SU-DHL-6 (cell line): ENCODE measurements around the gene ARL8A.
"Not testable (repeated sequence)": the region's sequence is repeated elsewhere in the genome, so short reads cannot be mapped to it uniquely, and the experiment has no call there.

Experiments
- H2AFZ ChIP-seq: fragments of 200-600 bp; sonication (generic); 2 replicates; pipeline ENCODE4 v1.6.1; 2014; ENCODE audit warnings: low read depth, mild to moderate bottlenecking, moderate library complexity, mixed read lengths, antibody characterized with exemption, low read length; ENCODE audit not compliant: severe bottlenecking
- H3F3A ChIP-seq: fragments of 200-600 bp; shearing (Covaris generic); 2 replicates; pipeline ENCODE4 v1.6.0; 2016; ENCODE audit warnings: antibody characterized with exemption, mild to moderate bottlenecking; ENCODE audit not compliant: insufficient read depth
- H3K27ac ChIP-seq: fragments of 200-600 bp; sonication (generic); 2 replicates; pipeline ENCODE4 v1.5.1; 2016; ENCODE audit warnings: low read depth, mild to moderate bottlenecking, low read length, moderate library complexity, mixed read lengths
- H3K27me3 ChIP-seq: fragments of 200-600 bp; sonication (generic), shearing (Covaris generic); 2 replicates; pipeline ENCODE4 v1.6.0; 2014; ENCODE audit warnings: mild to moderate bottlenecking, low read length
- H3K36me3 ChIP-seq: fragments of 200-600 bp; sonication (generic); 2 replicates; pipeline ENCODE4 v1.6.1; 2014; ENCODE audit warnings: mild to moderate bottlenecking, low read length, mixed read lengths
- H3K4me2 ChIP-seq: fragments of 300-600, 200-600 bp; shearing (Covaris generic), sonication (generic); 2 replicates; pipeline ENCODE4 v1.6.0; 2014; ENCODE audit warnings: low read length, low read depth, mild to moderate bottlenecking; ENCODE audit not compliant: poor library complexity, severe bottlenecking
- H3K4me3 ChIP-seq: fragments of 200-600 bp; sonication (generic); 2 replicates; pipeline ENCODE4 v1.5.1; 2014; ENCODE audit warnings: antibody characterized with exemption, low read length, mild to moderate bottlenecking, mixed read lengths; ENCODE audit not compliant: insufficient read depth, poor library complexity, severe bottlenecking
- H3K79me2 ChIP-seq: fragments of 200-600 bp; sonication (generic); 2 replicates; pipeline ENCODE4 v1.6.1; 2014; ENCODE audit warnings: mild to moderate bottlenecking, low read length, moderate library complexity; ENCODE audit not compliant: insufficient read depth
- H3K9ac ChIP-seq: fragments of 200-600 bp; sonication (generic); 2 replicates; pipeline ENCODE4 v1.7.0; 2014; ENCODE audit warnings: mild to moderate bottlenecking, low read length
- H3K9me2 ChIP-seq: fragments of 200-600 bp; sonication (generic); replicated peaks from 2 replicates; pipeline ENCODE4 v1.6.1; 2014; ENCODE audit warnings: low read length; ENCODE audit not compliant: insufficient read depth
- H3K9me3 ChIP-seq: fragments of 200-600 bp; sonication (generic); 2 replicates; pipeline ENCODE4 v1.6.1; 2014; ENCODE audit warnings: low read length, mixed read lengths; ENCODE audit not compliant: insufficient read depth
- H4K20me1 ChIP-seq: fragments of 200-600 bp; sonication (generic); 2 replicates; pipeline ENCODE4 v1.6.1; 2014; ENCODE audit warnings: low read depth, mild to moderate bottlenecking, antibody characterized with exemption, low read length, moderate library complexity, mixed read lengths
- EZH2phosphoT487 ChIP-seq: fragments of 200-600 bp; sonication (generic), shearing (Covaris generic); conservative IDR thresholded peaks from 2 replicates; pipeline ENCODE4 v1.6.1; 2018; ENCODE audit warnings: mild to moderate bottlenecking, antibody characterized with exemption, low read length, moderate library complexity, mixed read lengths
- TF ChIP-seq, protein P1 (sequence below): fragments of 200-600 bp; sonication (generic); IDR thresholded peaks from one replicate; pipeline ENCODE4 v1.5.1; 2017; ENCODE audit warnings: antibody characterized with exemption, mild to moderate bottlenecking, low read length, moderate library complexity; ENCODE audit not compliant: insufficient read depth, poor library complexity, severe bottlenecking

The ARL8A gene

DNA sequence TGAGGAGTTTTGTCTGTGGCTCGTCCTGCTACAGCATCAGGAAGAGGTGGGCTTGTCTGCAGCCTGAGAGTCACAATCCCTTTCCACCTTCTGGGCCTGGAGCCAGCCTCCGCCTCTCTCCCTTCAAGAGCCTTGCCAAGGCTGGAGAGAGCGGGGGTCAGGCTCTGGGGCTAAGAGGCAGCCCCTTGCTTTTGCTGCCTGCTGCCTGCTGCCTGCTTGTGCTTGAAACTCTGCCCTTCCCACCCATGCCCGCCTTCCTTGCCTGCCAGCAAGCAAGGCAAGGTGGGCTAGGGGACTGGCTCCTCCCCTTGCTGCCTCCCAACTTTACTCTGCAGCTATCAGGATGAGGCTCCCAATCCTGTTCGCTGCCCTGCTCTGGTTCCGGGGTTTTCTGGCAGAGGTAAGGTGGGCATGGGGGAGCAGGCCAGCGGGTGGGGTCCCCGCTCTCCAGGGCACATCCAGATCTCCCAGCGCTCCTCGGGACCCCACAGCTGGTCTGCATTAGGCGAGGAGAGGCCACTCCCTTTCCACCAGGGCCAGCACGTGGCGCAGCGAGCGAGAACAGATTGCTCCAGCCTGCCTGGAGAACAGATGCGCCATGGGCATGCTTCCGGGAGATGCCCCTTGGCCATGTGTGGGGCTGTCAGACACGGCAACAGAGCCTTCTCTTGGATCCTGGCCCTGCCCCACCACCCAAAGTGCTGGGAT lies 23.3 kb upstream of the ARL8A start:
- Histone ChIP-seq H4K20me1 (no peaks in the 10 kb centered on the region), H3F3A (no peaks in the 10 kb centered on the region), H3K27ac (no peak overlapping the region), H3K4me3 (no peak overlapping the region), H3K36me3 (no peaks in the 10 kb centered on the region), H3K9me2 (no peaks in the 10 kb centered on the region), H3K4me2 (no peak overlapping the region), H3K79me2 (no peaks in the 10 kb centered on the region), H3K9ac (no peak overlapping the region), H3K9me3 (no peaks in the 10 kb centered on the region), H2AFZ (no peak overlapping the region), H3K27me3 (no peaks in the 10 kb centered on the region)
- TF ChIP-seq, protein P1, sequence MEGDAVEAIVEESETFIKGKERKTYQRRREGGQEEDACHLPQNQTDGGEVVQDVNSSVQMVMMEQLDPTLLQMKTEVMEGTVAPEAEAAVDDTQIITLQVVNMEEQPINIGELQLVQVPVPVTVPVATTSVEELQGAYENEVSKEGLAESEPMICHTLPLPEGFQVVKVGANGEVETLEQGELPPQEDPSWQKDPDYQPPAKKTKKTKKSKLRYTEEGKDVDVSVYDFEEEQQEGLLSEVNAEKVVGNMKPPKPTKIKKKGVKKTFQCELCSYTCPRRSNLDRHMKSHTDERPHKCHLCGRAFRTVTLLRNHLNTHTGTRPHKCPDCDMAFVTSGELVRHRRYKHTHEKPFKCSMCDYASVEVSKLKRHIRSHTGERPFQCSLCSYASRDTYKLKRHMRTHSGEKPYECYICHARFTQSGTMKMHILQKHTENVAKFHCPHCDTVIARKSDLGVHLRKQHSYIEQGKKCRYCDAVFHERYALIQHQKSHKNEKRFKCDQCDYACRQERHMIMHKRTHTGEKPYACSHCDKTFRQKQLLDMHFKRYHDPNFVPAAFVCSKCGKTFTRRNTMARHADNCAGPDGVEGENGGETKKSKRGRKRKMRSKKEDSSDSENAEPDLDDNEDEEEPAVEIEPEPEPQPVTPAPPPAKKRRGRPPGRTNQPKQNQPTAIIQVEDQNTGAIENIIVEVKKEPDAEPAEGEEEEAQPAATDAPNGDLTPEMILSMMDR: no peak
- no peak for TF ChIP-seq EZH2phosphoT487

GRCh38 chr1:202167054-202167453 lies 22.5 kb upstream of the ARL8A start:
- not testable (repeated sequence) for H4K20me1 ChIP-seq, H2AFZ ChIP-seq, H3K9me3 ChIP-seq, H3F3A ChIP-seq, H3K4me3 ChIP-seq, H3K27ac ChIP-seq, H3K4me2 ChIP-seq, H3K27me3 ChIP-seq, H3K36me3 ChIP-seq, H3K79me2 ChIP-seq, H3K9ac ChIP-seq, H3K9me2 ChIP-seq

DNA sequence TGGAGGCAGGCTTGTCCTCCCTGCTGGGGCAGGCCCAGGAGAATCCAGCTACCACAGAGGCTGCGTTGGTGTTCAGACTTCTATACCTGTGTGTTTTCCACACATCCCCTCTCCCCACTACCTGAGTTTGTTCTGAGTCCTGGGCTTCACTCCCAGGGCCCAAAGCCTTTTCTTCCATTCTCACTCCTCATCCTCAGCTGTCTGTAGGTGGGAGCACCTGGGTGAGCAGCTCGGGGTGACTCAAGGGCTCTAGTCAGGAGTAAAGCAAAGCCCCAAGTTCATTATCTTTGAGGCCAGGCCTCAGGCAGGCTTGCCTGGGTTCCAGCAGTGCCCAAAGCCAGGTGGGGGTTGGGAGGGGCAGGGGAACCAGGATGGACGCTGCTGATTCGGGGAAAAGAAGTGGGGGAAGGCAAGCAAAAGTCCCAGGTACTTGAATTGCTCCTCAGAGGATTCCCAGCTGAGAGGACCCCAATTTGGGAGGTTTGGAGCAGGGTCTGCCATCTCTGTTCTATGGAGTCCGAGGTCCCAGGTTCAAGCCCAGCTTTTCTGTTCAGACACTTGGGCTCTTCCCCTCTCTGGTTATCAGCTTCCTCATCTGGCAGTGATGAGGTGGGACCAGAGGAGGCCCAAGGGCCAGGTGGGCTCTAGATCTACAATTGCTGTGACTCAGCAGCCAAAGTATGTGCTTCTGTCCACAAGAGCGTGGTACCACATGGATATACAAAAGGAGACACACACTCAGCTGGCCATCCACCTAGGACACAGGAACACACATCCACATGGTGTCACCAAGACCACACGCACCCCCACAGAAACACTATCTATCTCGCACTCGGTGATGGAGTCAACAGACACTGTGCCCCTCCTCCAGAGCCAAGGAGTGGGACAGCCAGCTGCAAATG lies 21.7 kb upstream of the ARL8A start:
- Histone ChIP-seq H3K9ac (no peak overlapping the region), H3F3A (no peaks in the 10 kb centered on the region), H3K27ac (no peak overlapping the region), H3K9me3 (no peaks in the 10 kb centered on the region), H3K79me2 (no peaks in the 10 kb centered on the region), H3K27me3 (no peaks in the 10 kb centered on the region), H3K9me2 (no peaks in the 10 kb centered on the region), H3K4me3 (no peak overlapping the region), H3K4me2 (no peak overlapping the region), H2AFZ (no peak overlapping the region), H4K20me1 (no peaks in the 10 kb centered on the region), H3K36me3 (no peaks in the 10 kb centered on the region)
- no peak for TF ChIP-seq EZH2phosphoT487
- TF ChIP-seq, protein P1: no peak
